GM12878 (cell line): Measurements from ENCODE around the gene ATP5ME. TPM values are rescaled to one million over a fixed set of nuclear protein-coding genes. Genes with fewer than 3 reads are reported as not detected.

Experiments used
- CBX5 ChIP-seq: sonication (generic); IDR thresholded peaks from 2 replicates; pipeline ENCODE4 v1.6.1; 2016; ENCODE audit warnings: low read depth, moderate library complexity, mild to moderate bottlenecking, inconsistent platforms
- CEBPB ChIP-seq, 2 experiments: fragments of 150-350 bp in 1 of 2; IDR thresholded peaks; 2 replicates each; pipeline ENCODE4 v1.6.1; 2012 to 2014; ENCODE audit warnings: low read depth in 2 of 2, low read length in 2 of 2, borderline replicate concordance in 1 of 2, inconsistent platforms in 1 of 2
- CREB1 ChIP-seq: IDR thresholded peaks from 2 replicates; pipeline ENCODE4 v1.6.1; 2012; ENCODE audit warnings: low read depth, mild to moderate bottlenecking, inconsistent platforms
- FOS ChIP-seq: IDR thresholded peaks from 3 replicates; pipeline ENCODE4 v1.6.1; 2011; ENCODE audit warnings: borderline replicate concordance; ENCODE audit not compliant: insufficient read length; ENCODE audit errors: extremely low read depth
- NR2C2 ChIP-seq: IDR thresholded peaks from 2 replicates; pipeline ENCODE4 v1.6.1; 2011; ENCODE audit warnings: borderline replicate concordance, low read depth; ENCODE audit not compliant: control insufficient read depth, insufficient read length
- POLR2AphosphoS5 ChIP-seq: IDR thresholded peaks from 2 replicates; pipeline ENCODE4 v1.6.1; 2011; ENCODE audit warnings: mild to moderate bottlenecking, low read length, inconsistent platforms
- YY1 ChIP-seq: IDR thresholded peaks from 2 replicates; pipeline ENCODE4 v1.6.1; 2011; ENCODE audit warnings: low read depth, mild to moderate bottlenecking, low read length
- ZNF217 ChIP-seq: fragments of 450-650 bp; IDR thresholded peaks from 2 replicates; pipeline ENCODE4 v1.6.1; 2017; ENCODE audit warnings: antibody characterized with exemption, mild to moderate bottlenecking
- polyA plus RNA-seq, 11 experiments: library from polyadenylated mRNA; depleted of rRNA in 4 of 11; unstranded in 6 of 11; stranded (reverse) in 5 of 11; fragments of >200 nt; fragmentation: Nextera tagmentation in 4 of 11; fragmentation: Illumina TruSeq in 1 of 11; extraction: Ambion mirVana in 4 of 11; extraction: Trizol in 1 of 11; gene quantifications; 1 replicate in 1 of 11; 2 replicates in 10 of 11; pipeline versions ENCODE4 v1.2.1 to v1.2.3, GENCODE V29; 2011 to 2016; ENCODE audit warnings: inconsistent platforms in 2 of 11, missing spikeins in 2 of 11, low read depth in 1 of 11
- total RNA-seq, 4 experiments: library from RNA; depleted of rRNA in 3 of 4; stranded (reverse); fragments of >200 nt in 3 of 4; fragmentation: Illumina TruSeq in 1 of 4; extraction: Trizol in 1 of 4; gene quantifications; 2 replicates each; pipeline versions ENCODE4 v1.2.1 to v1.2.3, GENCODE V29; 2013 to 2021
- TF ChIP-seq, protein P1 (sequence below): IDR thresholded peaks from 2 replicates; pipeline ENCODE4 v1.6.1; 2012; ENCODE audit warnings: low read depth, low read length, improper control_type of control experiment
- TF ChIP-seq, protein P2 (sequence below): IDR thresholded peaks from 2 replicates; pipeline ENCODE4 v1.6.1; 2012; ENCODE audit warnings: improper control_type of control experiment, low read depth, low read length; ENCODE audit not compliant: insufficient replicate concordance
- TF ChIP-seq, protein P3 (sequence below), 3 experiments: IDR thresholded peaks in 2 of 3; conservative IDR thresholded peaks in 1 of 3; 2 replicates each; pipeline ENCODE4 v1.5.1; 2011; ENCODE audit warnings: low read depth in 3 of 3, low read length in 3 of 3, mild to moderate bottlenecking in 3 of 3, control low read depth in 2 of 3, moderate library complexity in 2 of 3, inconsistent platforms in 1 of 3, mixed read lengths in 1 of 3; ENCODE audit not compliant: control insufficient read depth in 2 of 3, insufficient read depth in 1 of 3; ENCODE audit errors: extremely low read depth in 1 of 3

Gene ATP5ME
- total and polyA plus RNA-seq, 10 of the 15 experiments (the other 5 are each of a cell fraction or from before 2014, with no cell fraction given) = 279 to 2,374 (median 509) TPM

DNA sequence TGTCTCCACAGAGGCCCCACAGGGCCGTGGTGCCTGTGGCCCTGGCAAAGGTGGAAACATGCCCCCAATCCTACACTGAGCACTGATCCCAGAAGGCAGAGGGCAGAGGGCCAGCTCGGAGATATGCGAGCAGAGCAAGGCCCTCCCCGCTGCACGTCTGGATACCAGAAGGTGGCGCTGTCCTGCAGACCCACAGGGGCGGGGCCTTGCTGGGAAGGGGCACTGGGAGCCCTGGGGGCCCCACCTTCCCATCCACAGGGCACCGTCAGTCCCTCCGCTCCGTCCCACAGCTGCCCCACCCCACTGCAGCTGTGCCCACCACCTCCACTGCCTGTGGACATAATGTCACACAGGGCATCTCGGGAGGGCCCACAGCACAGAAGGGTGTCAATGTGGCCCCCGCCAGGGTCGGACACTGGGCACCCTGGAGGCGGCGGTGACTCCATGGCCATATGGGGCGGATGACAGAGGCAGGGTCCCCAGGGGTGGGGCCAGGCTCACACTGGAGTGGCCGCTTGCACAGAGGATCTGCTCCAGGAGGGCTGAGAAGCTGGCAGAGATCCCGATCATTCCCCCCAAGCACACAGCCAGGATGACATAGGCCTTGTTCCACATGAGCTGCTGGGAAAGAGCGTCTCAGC, 10.0 kb upstream of the ATP5ME start (continued):
- TF ChIP-seq, protein P1, sequence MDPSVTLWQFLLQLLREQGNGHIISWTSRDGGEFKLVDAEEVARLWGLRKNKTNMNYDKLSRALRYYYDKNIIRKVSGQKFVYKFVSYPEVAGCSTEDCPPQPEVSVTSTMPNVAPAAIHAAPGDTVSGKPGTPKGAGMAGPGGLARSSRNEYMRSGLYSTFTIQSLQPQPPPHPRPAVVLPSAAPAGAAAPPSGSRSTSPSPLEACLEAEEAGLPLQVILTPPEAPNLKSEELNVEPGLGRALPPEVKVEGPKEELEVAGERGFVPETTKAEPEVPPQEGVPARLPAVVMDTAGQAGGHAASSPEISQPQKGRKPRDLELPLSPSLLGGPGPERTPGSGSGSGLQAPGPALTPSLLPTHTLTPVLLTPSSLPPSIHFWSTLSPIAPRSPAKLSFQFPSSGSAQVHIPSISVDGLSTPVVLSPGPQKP = no peak
- TF ChIP-seq, protein P2, sequence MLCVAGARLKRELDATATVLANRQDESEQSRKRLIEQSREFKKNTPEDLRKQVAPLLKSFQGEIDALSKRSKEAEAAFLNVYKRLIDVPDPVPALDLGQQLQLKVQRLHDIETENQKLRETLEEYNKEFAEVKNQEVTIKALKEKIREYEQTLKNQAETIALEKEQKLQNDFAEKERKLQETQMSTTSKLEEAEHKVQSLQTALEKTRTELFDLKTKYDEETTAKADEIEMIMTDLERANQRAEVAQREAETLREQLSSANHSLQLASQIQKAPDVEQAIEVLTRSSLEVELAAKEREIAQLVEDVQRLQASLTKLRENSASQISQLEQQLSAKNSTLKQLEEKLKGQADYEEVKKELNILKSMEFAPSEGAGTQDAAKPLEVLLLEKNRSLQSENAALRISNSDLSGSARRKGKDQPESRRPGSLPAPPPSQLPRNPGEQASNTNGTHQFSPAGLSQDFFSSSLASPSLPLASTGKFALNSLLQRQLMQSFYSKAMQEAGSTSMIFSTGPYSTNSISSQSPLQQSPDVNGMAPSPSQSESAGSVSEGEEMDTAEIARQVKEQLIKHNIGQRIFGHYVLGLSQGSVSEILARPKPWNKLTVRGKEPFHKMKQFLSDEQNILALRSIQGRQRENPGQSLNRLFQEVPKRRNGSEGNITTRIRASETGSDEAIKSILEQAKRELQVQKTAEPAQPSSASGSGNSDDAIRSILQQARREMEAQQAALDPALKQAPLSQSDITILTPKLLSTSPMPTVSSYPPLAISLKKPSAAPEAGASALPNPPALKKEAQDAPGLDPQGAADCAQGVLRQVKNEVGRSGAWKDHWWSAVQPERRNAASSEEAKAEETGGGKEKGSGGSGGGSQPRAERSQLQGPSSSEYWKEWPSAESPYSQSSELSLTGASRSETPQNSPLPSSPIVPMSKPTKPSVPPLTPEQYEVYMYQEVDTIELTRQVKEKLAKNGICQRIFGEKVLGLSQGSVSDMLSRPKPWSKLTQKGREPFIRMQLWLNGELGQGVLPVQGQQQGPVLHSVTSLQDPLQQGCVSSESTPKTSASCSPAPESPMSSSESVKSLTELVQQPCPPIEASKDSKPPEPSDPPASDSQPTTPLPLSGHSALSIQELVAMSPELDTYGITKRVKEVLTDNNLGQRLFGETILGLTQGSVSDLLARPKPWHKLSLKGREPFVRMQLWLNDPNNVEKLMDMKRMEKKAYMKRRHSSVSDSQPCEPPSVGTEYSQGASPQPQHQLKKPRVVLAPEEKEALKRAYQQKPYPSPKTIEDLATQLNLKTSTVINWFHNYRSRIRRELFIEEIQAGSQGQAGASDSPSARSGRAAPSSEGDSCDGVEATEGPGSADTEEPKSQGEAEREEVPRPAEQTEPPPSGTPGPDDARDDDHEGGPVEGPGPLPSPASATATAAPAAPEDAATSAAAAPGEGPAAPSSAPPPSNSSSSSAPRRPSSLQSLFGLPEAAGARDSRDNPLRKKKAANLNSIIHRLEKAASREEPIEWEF = no peak
- TF ChIP-seq CEBPB (IDR thresholded peaks at IDR 0.05; ENCODE audit: borderline replicate concordance in 1 of 2, low read depth in 2 of 2, low read length in 2 of 2) (no peak), FOS (no peak), CREB1 (no peak), YY1 (0 out of 2 replicates have a peak, but pooled peaks have one; percentile 26), CBX5 (no peak), POLR2AphosphoS5 (no peak), NR2C2 (no peak), ZNF217 (no peak)
- TF ChIP-seq, protein P3, sequence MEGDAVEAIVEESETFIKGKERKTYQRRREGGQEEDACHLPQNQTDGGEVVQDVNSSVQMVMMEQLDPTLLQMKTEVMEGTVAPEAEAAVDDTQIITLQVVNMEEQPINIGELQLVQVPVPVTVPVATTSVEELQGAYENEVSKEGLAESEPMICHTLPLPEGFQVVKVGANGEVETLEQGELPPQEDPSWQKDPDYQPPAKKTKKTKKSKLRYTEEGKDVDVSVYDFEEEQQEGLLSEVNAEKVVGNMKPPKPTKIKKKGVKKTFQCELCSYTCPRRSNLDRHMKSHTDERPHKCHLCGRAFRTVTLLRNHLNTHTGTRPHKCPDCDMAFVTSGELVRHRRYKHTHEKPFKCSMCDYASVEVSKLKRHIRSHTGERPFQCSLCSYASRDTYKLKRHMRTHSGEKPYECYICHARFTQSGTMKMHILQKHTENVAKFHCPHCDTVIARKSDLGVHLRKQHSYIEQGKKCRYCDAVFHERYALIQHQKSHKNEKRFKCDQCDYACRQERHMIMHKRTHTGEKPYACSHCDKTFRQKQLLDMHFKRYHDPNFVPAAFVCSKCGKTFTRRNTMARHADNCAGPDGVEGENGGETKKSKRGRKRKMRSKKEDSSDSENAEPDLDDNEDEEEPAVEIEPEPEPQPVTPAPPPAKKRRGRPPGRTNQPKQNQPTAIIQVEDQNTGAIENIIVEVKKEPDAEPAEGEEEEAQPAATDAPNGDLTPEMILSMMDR (IDR thresholded peaks at IDR 0.05 in 2 of 3, conservative IDR thresholded peaks at IDR 0.05 in 1 of 3; ENCODE audit: control insufficient read depth in 2 of 3, extremely low read depth in 1 of 3, insufficient read depth in 1 of 3, low read depth in 3 of 3, low read length in 3 of 3) = peak; percentile 49 to 70 (median 65); a peak in 5 of 6 replicates
